Epithelial cell of prostate (primary cell): Measurements from ENCODE around the gene TULP4.
"Not testable (repeated sequence)": the region's sequence is repeated elsewhere in the genome, so short reads cannot be mapped to it uniquely, and the experiment has no call there.

Experiments used
- DNase-seq: peaks from one replicate; pipeline ENCODE4 v3.0.0-alpha.2; 2011; ENCODE audit warnings: low read depth, low spot score
- H3K27ac ChIP-seq: fragments of 450-650 bp; 2 replicates; pipeline ENCODE4 v1.5.1; 2017; ENCODE audit warnings: mild to moderate bottlenecking

The TULP4 gene

GRCh38 chr6:158543606-158544185, 231.4 kb downstream of the TULP4 start:
- no peak overlapping the region for H3K27ac ChIP-seq
- DNase-seq = no peak

- no peak overlapping the region for H3K27ac ChIP-seq
- DNase-seq = no peak
These were observed 232.2 kb downstream of the TULP4 start for GRCh38 chr6:158544428-158544827.

GRCh38 chr6:158545043-158545966, 233.0 kb downstream of the TULP4 start:
- no peak overlapping the region for H3K27ac ChIP-seq

GRCh38 chr6:158548418-158549161, 236.3 kb downstream of the TULP4 start:
- no peak for DNase-seq
- no peak overlapping the region for H3K27ac ChIP-seq

More at GRCh38 chr6:158545043-158545966, 233.0 kb downstream of the TULP4 start:
- no peak for DNase-seq

GRCh38 chr6:158552055-158552795, 240.0 kb downstream of the TULP4 start:
- DNase-seq = no peak

GRCh38 chr6:158552796-158553138, 240.5 kb downstream of the TULP4 start:
- no peak for DNase-seq
- no peak overlapping the region for H3K27ac ChIP-seq

More at GRCh38 chr6:158552055-158552795, 240.0 kb downstream of the TULP4 start:
- no peak overlapping the region for H3K27ac ChIP-seq

- no peak for DNase-seq
- H3K27ac ChIP-seq = no peak overlapping the region
These were observed 242.5 kb downstream of the TULP4 start for GRCh38 chr6:158554611-158555361.

GRCh38 chr6:158556113-158556512, 243.8 kb downstream of the TULP4 start:
- H3K27ac ChIP-seq = no peak overlapping the region
- no peak for DNase-seq

- H3K27ac ChIP-seq, DNase-seq: not testable (repeated sequence)
These were observed 244.8 kb downstream of the TULP4 start for GRCh38 chr6:158557110-158557509.

GRCh38 chr6:158557927-158558326, 245.7 kb downstream of the TULP4 start:
- no peak for DNase-seq
- no peak overlapping the region for H3K27ac ChIP-seq

- no peak overlapping the region for H3K27ac ChIP-seq
These were observed 246.4 kb downstream of the TULP4 start for GRCh38 chr6:158558415-158559306.

GRCh38 chr6:158559338-158559894, 247.2 kb downstream of the TULP4 start:
- DNase-seq = no peak
- peak overlapping the region; percentile 70 for H3K27ac ChIP-seq

More at GRCh38 chr6:158558415-158559306, 246.4 kb downstream of the TULP4 start:
- no peak for DNase-seq

- no peak for DNase-seq
- H3K27ac ChIP-seq = peak within 1 kb of the TSS; percentile 70
These were observed 247.9 kb downstream of the TULP4 start, which contains the start of gene TMEM181 for GRCh38 chr6:158559895-158560835. Gene TMEM181, plus strand, starts transcription at chr6:158560091. Its CDS starts 134 bp downstream, at chr6:158560225.

- DNase-seq = no peak
These were observed 248.6 kb downstream of the TULP4 start for GRCh38 chr6:158560836-158561320.

More at GRCh38 chr6:158560836-158561320, 248.6 kb downstream of the TULP4 start:
- H3K27ac ChIP-seq = peak overlapping the region; percentile 70
